ENCODE data around the gene MALSU1.

DNA sequence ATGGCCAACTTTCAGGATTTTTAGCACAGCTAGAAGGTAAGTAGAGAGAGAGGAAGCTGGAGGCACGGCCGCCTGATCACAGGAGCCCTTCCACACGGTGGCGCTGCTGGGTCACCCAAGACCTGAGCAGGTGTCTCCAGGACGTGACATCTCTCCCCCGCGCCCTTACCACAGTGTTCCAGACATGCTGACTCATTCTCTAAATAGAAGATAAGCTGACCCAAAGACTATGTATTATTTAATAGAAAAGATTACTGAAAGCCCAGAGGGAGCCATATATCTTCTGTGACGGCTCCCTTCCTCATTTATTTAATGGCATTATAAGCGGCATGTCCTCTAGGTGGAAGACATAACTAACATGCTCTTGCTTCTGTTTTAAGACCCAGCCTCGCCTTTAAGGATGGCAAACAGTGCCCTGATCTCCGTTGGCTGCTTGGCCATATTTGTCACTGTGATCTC lies 26.0 kb upstream of the MALSU1 start:
- TF ChIP-seq, protein P1, sequence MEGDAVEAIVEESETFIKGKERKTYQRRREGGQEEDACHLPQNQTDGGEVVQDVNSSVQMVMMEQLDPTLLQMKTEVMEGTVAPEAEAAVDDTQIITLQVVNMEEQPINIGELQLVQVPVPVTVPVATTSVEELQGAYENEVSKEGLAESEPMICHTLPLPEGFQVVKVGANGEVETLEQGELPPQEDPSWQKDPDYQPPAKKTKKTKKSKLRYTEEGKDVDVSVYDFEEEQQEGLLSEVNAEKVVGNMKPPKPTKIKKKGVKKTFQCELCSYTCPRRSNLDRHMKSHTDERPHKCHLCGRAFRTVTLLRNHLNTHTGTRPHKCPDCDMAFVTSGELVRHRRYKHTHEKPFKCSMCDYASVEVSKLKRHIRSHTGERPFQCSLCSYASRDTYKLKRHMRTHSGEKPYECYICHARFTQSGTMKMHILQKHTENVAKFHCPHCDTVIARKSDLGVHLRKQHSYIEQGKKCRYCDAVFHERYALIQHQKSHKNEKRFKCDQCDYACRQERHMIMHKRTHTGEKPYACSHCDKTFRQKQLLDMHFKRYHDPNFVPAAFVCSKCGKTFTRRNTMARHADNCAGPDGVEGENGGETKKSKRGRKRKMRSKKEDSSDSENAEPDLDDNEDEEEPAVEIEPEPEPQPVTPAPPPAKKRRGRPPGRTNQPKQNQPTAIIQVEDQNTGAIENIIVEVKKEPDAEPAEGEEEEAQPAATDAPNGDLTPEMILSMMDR (IDR thresholded peaks at IDR 0.05) = peak; percentile 88
- no peak for TF ChIP-seq EZH2 (IDR thresholded peaks at IDR 0.05)
